ENCODE measurements around the gene PTPRR.

GRCh38 chr12:70815056-70815455, 105.5 kb downstream of the PTPRR start:
- no peak for TF ChIP-seq YY1 (IDR thresholded peaks at IDR 0.05; ENCODE audit: insufficient read depth, insufficient read length)
- TF ChIP-seq ZNF274 (IDR thresholded peaks at IDR 0.05; ENCODE audit: low read depth, low read length) = no peak

Data from NT2/D1 (cell line).